HepG2 (cell line): ENCODE data around the gene SURF2. TPM values are rescaled to one million over a fixed set of nuclear protein-coding genes. Genes with fewer than 3 reads are reported as not detected.

Source experiments
- ARID3A ChIP-seq: IDR thresholded peaks from 2 replicates; pipeline ENCODE4 v1.6.1; 2012; ENCODE audit warnings: low read depth, low read length, improper control_type of control experiment
- ARNT2 ChIP-seq: sonication (generic); formaldehyde crosslinking; IDR thresholded peaks from 2 replicates; pipeline ENCODE4 v1.8.0; 2022; ENCODE audit warnings: mild to moderate bottlenecking, low read depth, missing genetic modification reagents, moderate library complexity
- ATF7 ChIP-seq, 2 experiments: fragments of 450-650 bp in 1 of 2; sonication (generic) in 1 of 2; formaldehyde crosslinking in 1 of 2; IDR thresholded peaks; 2 replicates each; pipeline versions ENCODE4 v1.4.0 to v1.6.1; 2016 to 2020; ENCODE audit warnings: antibody characterized with exemption in 1 of 2, mild to moderate bottlenecking in 1 of 2, missing genetic modification reagents in 1 of 2
- CREB1 ChIP-seq, 2 experiments: fragments of 450-650 bp in 1 of 2; IDR thresholded peaks; 2 replicates each; pipeline ENCODE4 v1.6.1; 2016 to 2017; ENCODE audit warnings: control low read depth in 1 of 2, mild to moderate bottlenecking in 1 of 2, missing compliant biosample characterization in 1 of 2, missing genetic modification characterization in 1 of 2
- ELK4 ChIP-seq: sonication (generic); formaldehyde crosslinking; IDR thresholded peaks from 2 replicates; pipeline ENCODE4 v1.9.0; 2021; ENCODE audit warnings: missing genetic modification reagents, borderline replicate concordance
- GATA4 ChIP-seq: sonication (generic); IDR thresholded peaks from 2 replicates; pipeline ENCODE4 v1.6.1; 2016; ENCODE audit warnings: antibody characterized with exemption, low read depth, borderline replicate concordance
- GPBP1L1 ChIP-seq: sonication (generic); formaldehyde crosslinking; IDR thresholded peaks from 2 replicates; pipeline ENCODE4 v1.5.0; 2020; ENCODE audit warnings: mild to moderate bottlenecking, missing genetic modification reagents
- GTF3A ChIP-seq: sonication (generic); formaldehyde crosslinking; conservative IDR thresholded peaks from 2 replicates; pipeline ENCODE4 v1.4.0; 2020; ENCODE audit warnings: mild to moderate bottlenecking, missing genetic modification reagents
- ISX ChIP-seq: sonication (generic); formaldehyde crosslinking; conservative IDR thresholded peaks from 2 replicates; pipeline ENCODE4 v1.5.0; 2020; ENCODE audit warnings: missing genetic modification reagents
- NCOR1 ChIP-seq: fragments of 200-600 bp; sonication (generic); IDR thresholded peaks from 2 replicates; pipeline ENCODE4 v1.7.0; 2017; ENCODE audit warnings: antibody characterized with exemption, low read length, borderline replicate concordance
- RFXAP ChIP-seq: sonication (generic); formaldehyde crosslinking; IDR thresholded peaks from 2 replicates; pipeline ENCODE4 v1.4.0; 2020; ENCODE audit warnings: missing genetic modification reagents, borderline replicate concordance
- THAP8 ChIP-seq: sonication (generic); formaldehyde crosslinking; IDR thresholded peaks from 2 replicates; pipeline ENCODE4 v1.5.1; 2020; ENCODE audit warnings: missing genetic modification reagents, mild to moderate bottlenecking, borderline replicate concordance
- TOPORS ChIP-seq: sonication (generic); formaldehyde crosslinking; IDR thresholded peaks from 2 replicates; pipeline ENCODE4 v1.8.0; 2023; ENCODE audit warnings: mild to moderate bottlenecking, missing genetic modification reagents
- ZBTB34 ChIP-seq: sonication (generic); formaldehyde crosslinking; IDR thresholded peaks from 2 replicates; pipeline ENCODE4 v1.8.0; 2022; ENCODE audit warnings: mild to moderate bottlenecking, missing genetic modification reagents
- ZEB1 ChIP-seq: IDR thresholded peaks from 2 replicates; pipeline ENCODE4 v1.6.1; 2012; ENCODE audit warnings: mild to moderate bottlenecking, low read depth, inconsistent platforms; ENCODE audit not compliant: insufficient replicate concordance
- ZNF230 ChIP-seq: sonication (generic); formaldehyde crosslinking; IDR thresholded peaks from 2 replicates; pipeline ENCODE4 v1.4.0; 2020; ENCODE audit warnings: mild to moderate bottlenecking, missing genetic modification reagents
- ZNF274 ChIP-seq: sonication (generic); formaldehyde crosslinking; IDR thresholded peaks from 2 replicates; pipeline ENCODE4 v1.5.1; 2020; ENCODE audit warnings: mild to moderate bottlenecking, missing genetic modification reagents
- ZNF329 ChIP-seq: sonication (generic); formaldehyde crosslinking; IDR thresholded peaks from 2 replicates; pipeline ENCODE4 v1.9.0; 2021; ENCODE audit warnings: low read depth, mild to moderate bottlenecking, missing genetic modification reagents
- ZNF331 ChIP-seq: sonication (generic); formaldehyde crosslinking; IDR thresholded peaks from 2 replicates; pipeline ENCODE4 v1.4.0; 2020; ENCODE audit warnings: missing genetic modification reagents
- ZNF550 ChIP-seq: sonication (generic); formaldehyde crosslinking; IDR thresholded peaks from 2 replicates; pipeline ENCODE4 v1.4.0; 2020; ENCODE audit warnings: mild to moderate bottlenecking, missing genetic modification reagents, borderline replicate concordance
- ZNF562 ChIP-seq: sonication (generic); formaldehyde crosslinking; IDR thresholded peaks from 2 replicates; pipeline ENCODE4 v1.8.0; 2022; ENCODE audit warnings: missing genetic modification reagents, borderline replicate concordance
- ZNF709 ChIP-seq: sonication (generic); formaldehyde crosslinking; IDR thresholded peaks from 2 replicates; pipeline ENCODE4 v1.5.0; 2020; ENCODE audit warnings: mild to moderate bottlenecking, missing genetic modification reagents
- polyA plus RNA-seq, 8 experiments: library from polyadenylated mRNA; depleted of rRNA in 3 of 8; stranded (reverse) in 7 of 8; unstranded in 1 of 8; fragments of >200 nt; fragmentation: Illumina TruSeq in 4 of 8; extraction: Trizol in 4 of 8; gene quantifications; 2 replicates each; pipeline versions ENCODE4 v1.2.1 to v1.2.3, GENCODE V29; 2011 to 2016; ENCODE audit warnings: low read depth in 4 of 8, missing spikeins in 1 of 8, mixed read lengths in 1 of 8; ENCODE audit not compliant: insufficient read depth in 1 of 8
- total RNA-seq, 5 experiments: library from RNA; depleted of rRNA; stranded (reverse); fragments of >200 nt; fragmentation: Illumina TruSeq; extraction: Trizol; gene quantifications; 2 replicates each; pipeline ENCODE4 v1.2.3, GENCODE V29; 2016; ENCODE audit warnings: low read depth in 1 of 5

Gene SURF2
- total and polyA plus RNA-seq, 2 of the 13 experiments (the other 11 are each of a cell fraction or from before 2014, with no cell fraction given), result 6.3 to 13.6 TPM

GRCh38 chr9:133386338-133386737, 30.0 kb downstream of the SURF2 start (continued):
- no peak for TF ChIP-seq GTF3A
- peak; percentile 31; the same call in 1 of the 2 replicates for TF ChIP-seq ZNF709 (CRISPR knock-in tag)
- TF ChIP-seq TOPORS (CRISPR knock-in tag), result no peak
- peak; percentile 26; the same call in 1 of the 2 replicates for TF ChIP-seq RFXAP
- no peak for TF ChIP-seq CREB1 (IDR thresholded peaks at IDR 0.05)
- no peak for TF ChIP-seq CREB1 (CRISPR knock-in tag; IDR thresholded peaks at IDR 0.05)
- no peak for TF ChIP-seq GATA4
- no peak for TF ChIP-seq ZEB1
- TF ChIP-seq ZNF550 (CRISPR knock-in tag), result no peak
- TF ChIP-seq ATF7 (IDR thresholded peaks at IDR 0.05), result no peak
- TF ChIP-seq ATF7 (CRISPR knock-in tag; IDR thresholded peaks at IDR 0.05), result no peak
- TF ChIP-seq ZNF274 (CRISPR knock-in tag), result no peak
- no peak for TF ChIP-seq ELK4 (CRISPR knock-in tag)
- TF ChIP-seq ZNF562, result no peak
- no peak for TF ChIP-seq ZNF331
- no peak for TF ChIP-seq ARNT2
- TF ChIP-seq ZNF329, result no peak
- no peak for TF ChIP-seq ZNF230 (CRISPR knock-in tag)
- TF ChIP-seq NCOR1, result no peak
- no peak for TF ChIP-seq THAP8 (CRISPR knock-in tag)
- TF ChIP-seq GPBP1L1 (CRISPR knock-in tag), result no peak
- no peak for TF ChIP-seq ARID3A
- no peak for TF ChIP-seq ISX (CRISPR knock-in tag)
- no peak for TF ChIP-seq ZBTB34
